Activated naive CD4-positive, alpha-beta T cell treated with anti-CD3 and anti-CD28 coated beads for 36 hours (primary cell): ENCODE results near the gene ST6GALNAC3. TPM values are rescaled to one million over a fixed set of nuclear protein-coding genes. Genes with fewer than 3 reads are reported as not detected.
"Not testable (repeated sequence)": the region's sequence is repeated elsewhere in the genome, so short reads cannot be mapped to it uniquely, and the experiment has no call there.

ENCODE experiments used
- CTCF ChIA-PET: fragments of 350-600 bp; sonication (Branson Sonifier 250); formaldehyde crosslinking; loops from one replicate; lab custom pipeline; 2021; ENCODE audit warnings: antibody characterized with exemption; lab: Charles Lee
- DNase-seq: peaks from one replicate; pipeline ENCODE4 v3.0.0-alpha.2; 2020
- H3K27ac Mint-ChIP-seq: one replicate; pipeline ENCODE4 v1.8.0; 2021; ENCODE audit warnings: mild to moderate bottlenecking, mixed read lengths
- H3K27me3 Mint-ChIP-seq: one replicate; pipeline ENCODE4 v1.8.0; 2021; ENCODE audit warnings: low read depth, mixed read lengths
- H3K36me3 Mint-ChIP-seq: one replicate; pipeline ENCODE4 v1.8.0; 2021; ENCODE audit warnings: low read depth, mixed read lengths
- H3K4me1 Mint-ChIP-seq: one replicate; pipeline ENCODE4 v1.8.0; 2021; ENCODE audit warnings: low read depth, mixed read lengths
- H3K4me3 Mint-ChIP-seq: one replicate; pipeline ENCODE4 v1.8.0; 2021; ENCODE audit warnings: mild to moderate bottlenecking, moderate library complexity, mixed read lengths
- H3K9me3 Mint-ChIP-seq: one replicate; pipeline ENCODE4 v1.8.0; 2021; ENCODE audit warnings: mixed read lengths
- intact Hi-C: fragments of 100-400 bp; cut with micrococcal nuclease; formaldehyde crosslinking; loops from one replicate; pipeline ENCODE4 v1.15.1; 2023
- total RNA-seq, 2 experiments: library from RNA; stranded (reverse); gene quantifications; one replicate each; pipeline ENCODE4 v1.2.3, GENCODE V29; 2021

The ST6GALNAC3 gene
- total RNA-seq, 2 experiments from 2014 or later: 2.5 to 2.8 TPM

DNA sequence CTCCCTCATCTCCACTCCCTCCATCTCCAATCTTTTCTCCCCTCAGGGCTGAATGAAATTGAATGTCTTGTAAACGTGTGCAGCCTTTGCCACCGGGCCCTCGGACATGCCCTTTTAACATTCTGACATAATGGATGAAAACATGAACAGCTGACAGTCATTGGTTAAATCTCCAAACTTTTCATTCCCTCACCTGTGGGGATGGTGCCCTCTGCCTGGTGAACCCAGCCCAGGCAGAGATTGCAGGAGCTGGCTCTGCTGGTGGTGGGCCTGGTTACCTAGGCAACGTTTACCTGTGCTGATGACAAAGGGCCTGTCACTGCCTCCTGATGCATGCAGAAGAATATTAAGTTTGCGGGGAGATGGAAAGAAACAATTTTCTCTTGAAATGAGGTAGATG lies 21.3 kb downstream of the ST6GALNAC3 start:
- no peaks in the 10 kb centered on the region for H3K4me1 Mint-ChIP-seq

DNA sequence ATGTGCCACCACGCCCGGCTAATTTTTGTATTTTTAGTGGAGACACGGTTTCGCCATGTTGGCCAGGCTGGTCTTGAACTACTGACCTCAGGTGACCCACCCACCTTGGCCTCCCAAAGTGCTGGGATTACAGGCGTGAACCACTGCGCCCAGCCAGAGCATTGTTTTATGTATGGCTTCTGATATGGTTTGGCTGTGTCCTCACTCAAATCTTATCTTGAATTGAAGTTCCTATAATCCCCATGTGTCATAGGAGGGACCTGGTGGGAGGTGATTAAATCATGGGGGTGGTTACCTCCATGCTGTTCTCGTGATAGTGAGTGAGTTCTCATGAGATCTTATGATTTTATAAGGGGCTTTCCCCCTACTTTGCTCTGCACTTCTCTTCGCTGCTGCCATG lies 22.5 kb downstream of the ST6GALNAC3 start:
- CTCF ChIA-PET: interaction anchor here (0.7 kb wide), 1 partner anchor 45 kb away, joined by 4 read pairs; no protein-coding TSS in a partner anchor
- H3K4me3 Mint-ChIP-seq, DNase-seq, H3K4me1 Mint-ChIP-seq, H3K36me3 Mint-ChIP-seq, intact Hi-C loops, H3K27ac Mint-ChIP-seq, H3K9me3 Mint-ChIP-seq, H3K27me3 Mint-ChIP-seq: not testable (repeated sequence)

More for the DNA sequence above, 21.3 kb downstream of the ST6GALNAC3 start:
- H3K27me3 Mint-ChIP-seq: no peaks in the 10 kb centered on the region
- no peaks in the 10 kb centered on the region for H3K36me3 Mint-ChIP-seq
- peaks cover 3% of the 10 kb centered on the region for H3K9me3 Mint-ChIP-seq
- no peak overlapping the region for H3K27ac Mint-ChIP-seq
- H3K4me3 Mint-ChIP-seq: no peak overlapping the region
- intact Hi-C loops: no loop called here
- CTCF ChIA-PET: no interaction called here
- no peak for DNase-seq

DNA sequence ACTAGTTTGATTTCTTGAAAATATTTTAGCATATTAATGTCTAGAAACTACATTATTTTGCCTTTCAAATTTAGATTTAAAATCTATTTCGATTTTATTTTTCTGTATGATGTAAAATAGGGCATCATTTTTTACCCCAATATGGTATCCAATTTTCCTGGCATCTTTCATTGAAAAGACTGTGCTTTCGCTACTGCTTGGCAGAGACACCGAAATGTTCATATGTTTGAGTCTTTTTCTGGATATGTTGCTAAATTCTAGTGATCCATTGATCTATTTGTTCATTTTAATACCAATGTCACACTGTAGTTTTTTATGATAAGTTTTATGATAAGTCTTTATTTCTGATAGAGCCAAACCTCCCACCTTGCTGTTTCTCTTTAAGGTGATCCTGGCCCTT lies 24.3 kb downstream of the ST6GALNAC3 start:
- intact Hi-C loops: no loop called here
- CTCF ChIA-PET: interaction anchor here (0.6 kb wide), 1 partner anchor 952 kb away, joined by 3 read pairs; no protein-coding TSS in a partner anchor
- Mint-ChIP-seq H3K9me3 (peaks cover 3% of the 10 kb centered on the region), H3K36me3 (no peaks in the 10 kb centered on the region), H3K4me1 (peaks cover 12% of the 10 kb centered on the region), H3K27me3 (no peaks in the 10 kb centered on the region), H3K4me3 (no peak overlapping the region), H3K27ac (no peak overlapping the region)
- no peak for DNase-seq

DNA sequence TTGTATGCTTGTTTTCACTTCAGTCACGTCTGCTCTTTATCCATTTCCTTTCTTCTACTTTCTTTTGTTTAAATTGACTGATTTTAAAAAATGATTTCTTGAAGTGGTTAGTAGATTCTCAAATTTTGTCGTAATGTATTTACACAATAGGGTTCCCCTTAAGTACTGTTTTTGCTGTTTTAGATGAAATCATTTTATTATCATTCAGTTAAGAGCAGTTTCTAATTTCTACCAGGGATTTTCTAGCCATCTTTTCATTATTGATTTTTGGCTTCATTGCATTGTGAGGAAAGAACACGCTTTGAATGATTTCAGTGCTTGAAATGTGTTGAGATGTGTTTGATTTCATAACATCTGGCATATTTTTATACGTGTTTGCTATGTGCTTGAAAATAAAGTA lies 27.0 kb downstream of the ST6GALNAC3 start:
- no peak overlapping the region for H3K27ac Mint-ChIP-seq
- H3K9me3 Mint-ChIP-seq: peaks cover 3% of the 10 kb centered on the region
- no peak for DNase-seq
- peaks cover 24% of the 10 kb centered on the region for H3K4me1 Mint-ChIP-seq
- CTCF ChIA-PET: interaction anchor here (1.2 kb wide), 1 partner anchor 38 kb away, joined by 4 read pairs; no protein-coding TSS in a partner anchor
- peaks cover 2% of the 10 kb centered on the region for H3K27me3 Mint-ChIP-seq
- H3K4me3 Mint-ChIP-seq: no peak overlapping the region
- peaks cover 2% of the 10 kb centered on the region for H3K36me3 Mint-ChIP-seq
- intact Hi-C loops: no loop called here

DNA sequence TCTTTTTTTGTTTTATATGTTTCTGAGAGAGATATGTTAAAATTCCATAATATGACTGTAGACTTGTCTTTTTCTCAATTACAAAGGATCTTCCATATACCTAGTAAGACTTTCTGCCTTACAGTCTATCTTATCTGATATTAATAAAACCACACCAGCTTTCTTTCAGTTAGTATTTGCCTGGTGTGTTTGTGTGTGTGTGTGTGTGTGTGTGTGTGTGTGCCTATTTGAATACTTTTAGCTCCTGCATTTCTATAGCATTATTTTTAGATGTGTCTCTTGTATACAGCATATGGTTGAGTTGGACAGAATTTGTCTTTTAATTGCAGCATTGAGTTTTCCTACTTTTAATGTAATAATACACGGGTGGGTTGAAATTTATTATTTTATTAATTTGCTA lies 27.5 kb downstream of the ST6GALNAC3 start:
- CTCF ChIA-PET: no interaction called here
- H3K9me3 Mint-ChIP-seq: peaks cover 3% of the 10 kb centered on the region
- no peak for DNase-seq
- H3K27me3 Mint-ChIP-seq: peaks cover 2% of the 10 kb centered on the region
- peaks cover 2% of the 10 kb centered on the region for H3K36me3 Mint-ChIP-seq
- intact Hi-C loops: no loop called here
- H3K4me3 Mint-ChIP-seq: no peak overlapping the region
- peaks cover 24% of the 10 kb centered on the region for H3K4me1 Mint-ChIP-seq
- no peak overlapping the region for H3K27ac Mint-ChIP-seq

DNA sequence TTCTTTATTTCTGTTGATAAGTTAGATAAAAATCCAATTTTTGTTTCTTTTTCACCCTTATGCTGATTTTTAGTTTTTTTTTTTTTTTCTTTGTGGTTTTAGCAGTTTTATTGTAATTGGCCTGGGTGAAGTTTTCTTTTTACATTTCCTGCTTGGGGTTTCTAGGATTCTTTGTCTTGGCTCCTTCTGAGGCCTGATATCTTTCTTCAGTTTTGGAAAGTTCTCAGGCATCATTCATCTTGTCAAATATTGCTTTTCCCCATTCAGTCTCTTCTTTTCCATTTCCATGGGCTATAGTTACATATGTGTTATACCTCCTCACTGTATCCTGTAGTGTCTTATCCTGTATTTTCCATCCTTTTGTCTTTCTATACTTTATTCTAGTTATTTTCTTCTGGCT lies 28.5 kb downstream of the ST6GALNAC3 start:
- no peak overlapping the region for H3K4me3 Mint-ChIP-seq
- no peak for DNase-seq
- intact Hi-C loops: no loop called here
- H3K27ac Mint-ChIP-seq: no peak overlapping the region
- peaks cover 2% of the 10 kb centered on the region for H3K36me3 Mint-ChIP-seq
- CTCF ChIA-PET: no interaction called here
- H3K27me3 Mint-ChIP-seq: peaks cover 2% of the 10 kb centered on the region
- H3K4me1 Mint-ChIP-seq: peaks cover 24% of the 10 kb centered on the region
- no peaks in the 10 kb centered on the region for H3K9me3 Mint-ChIP-seq

DNA sequence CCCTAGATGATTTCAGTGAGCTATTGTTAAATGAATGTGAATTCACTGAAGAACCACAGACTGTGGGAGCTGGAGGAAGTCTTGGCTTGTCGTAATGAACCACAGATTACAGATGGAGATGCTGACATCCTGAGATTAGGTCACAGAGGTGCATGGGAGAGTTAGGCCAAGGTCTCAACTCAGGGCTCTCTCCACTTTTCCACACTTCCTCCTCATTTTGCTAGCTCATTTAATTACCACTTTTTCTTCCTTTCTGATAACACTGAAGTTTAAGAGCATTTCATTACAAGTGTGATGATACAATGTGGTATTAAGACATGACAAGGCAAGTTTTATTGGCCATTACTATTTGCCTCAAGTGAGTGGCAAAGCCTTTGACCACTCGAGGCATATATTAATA lies 30.8 kb downstream of the ST6GALNAC3 start:
- H3K9me3 Mint-ChIP-seq: no peaks in the 10 kb centered on the region
- peaks cover 24% of the 10 kb centered on the region for H3K4me1 Mint-ChIP-seq
- DNase-seq: no peak
- intact Hi-C loops: no loop called here
- H3K27me3 Mint-ChIP-seq: peaks cover 2% of the 10 kb centered on the region
- H3K4me3 Mint-ChIP-seq: no peak overlapping the region
- peaks cover 2% of the 10 kb centered on the region for H3K36me3 Mint-ChIP-seq
- no peak overlapping the region for H3K27ac Mint-ChIP-seq
- CTCF ChIA-PET: interaction anchor here (0.7 kb wide), 1 partner anchor 766 kb away, joined by 3 read pairs; no protein-coding TSS in a partner anchor

DNA sequence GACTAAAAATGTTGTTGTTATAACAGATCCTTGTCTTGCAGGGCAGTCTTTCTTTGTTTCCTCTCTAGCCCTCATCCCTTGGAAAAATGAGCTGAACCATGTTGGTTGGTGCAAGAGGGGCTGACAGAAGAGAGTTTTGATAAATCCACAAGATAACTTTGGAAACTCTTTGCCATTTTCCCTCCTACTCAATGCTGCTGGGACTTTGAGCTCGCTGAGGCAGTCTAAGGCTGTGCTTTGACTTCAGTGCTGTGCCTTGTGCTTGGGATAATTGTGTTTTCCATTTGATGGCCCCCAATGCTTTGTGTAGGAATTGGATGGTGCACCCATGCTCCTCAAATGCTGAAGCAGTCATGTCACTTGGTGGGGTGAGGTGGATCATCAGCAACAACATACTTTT lies 31.7 kb downstream of the ST6GALNAC3 start:
- H3K36me3 Mint-ChIP-seq: peaks cover 2% of the 10 kb centered on the region
- no peak for DNase-seq
- peaks cover 24% of the 10 kb centered on the region for H3K4me1 Mint-ChIP-seq
- intact Hi-C loops: no loop called here
- H3K27ac Mint-ChIP-seq: no peak overlapping the region
- H3K4me3 Mint-ChIP-seq: no peak overlapping the region
- CTCF ChIA-PET: interaction anchor here (0.7 kb wide), 1 partner anchor 765 kb away, joined by 3 read pairs; no protein-coding TSS in a partner anchor
- peaks cover 2% of the 10 kb centered on the region for H3K27me3 Mint-ChIP-seq
- H3K9me3 Mint-ChIP-seq: no peaks in the 10 kb centered on the region

DNA sequence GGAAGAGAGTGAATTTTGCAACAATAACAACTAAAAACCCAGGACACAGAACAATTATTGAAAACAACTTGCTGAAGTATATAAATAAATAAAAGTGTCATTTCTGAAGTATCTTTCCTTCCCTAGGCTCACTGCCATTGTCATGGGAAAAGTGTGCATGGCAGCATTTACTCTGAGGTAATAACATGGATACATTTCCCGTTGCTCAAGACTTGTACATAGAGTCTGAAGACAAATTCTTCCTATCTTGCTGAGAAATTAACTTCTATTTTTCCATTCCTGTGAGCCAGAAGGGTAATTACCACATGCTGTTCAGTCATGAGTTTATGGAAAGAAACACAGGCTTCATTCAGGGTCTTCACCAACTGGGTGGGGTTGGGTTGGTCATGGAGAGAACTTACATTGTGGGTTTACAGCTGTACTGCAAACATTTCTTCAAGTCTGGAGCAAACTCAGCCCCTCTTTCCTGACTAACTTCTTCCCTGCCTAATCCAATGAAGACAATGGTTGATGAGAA lies 32.2 kb downstream of the ST6GALNAC3 start:
- H3K27me3 Mint-ChIP-seq: peaks cover 2% of the 10 kb centered on the region
- H3K27ac Mint-ChIP-seq: no peak overlapping the region
- peaks cover 21% of the 10 kb centered on the region for H3K4me1 Mint-ChIP-seq
- no peaks in the 10 kb centered on the region for H3K9me3 Mint-ChIP-seq
- CTCF ChIA-PET: no interaction called here
- no peak for DNase-seq
- no peak overlapping the region for H3K4me3 Mint-ChIP-seq
- intact Hi-C loops: no loop called here
- H3K36me3 Mint-ChIP-seq: peaks cover 2% of the 10 kb centered on the region

DNA sequence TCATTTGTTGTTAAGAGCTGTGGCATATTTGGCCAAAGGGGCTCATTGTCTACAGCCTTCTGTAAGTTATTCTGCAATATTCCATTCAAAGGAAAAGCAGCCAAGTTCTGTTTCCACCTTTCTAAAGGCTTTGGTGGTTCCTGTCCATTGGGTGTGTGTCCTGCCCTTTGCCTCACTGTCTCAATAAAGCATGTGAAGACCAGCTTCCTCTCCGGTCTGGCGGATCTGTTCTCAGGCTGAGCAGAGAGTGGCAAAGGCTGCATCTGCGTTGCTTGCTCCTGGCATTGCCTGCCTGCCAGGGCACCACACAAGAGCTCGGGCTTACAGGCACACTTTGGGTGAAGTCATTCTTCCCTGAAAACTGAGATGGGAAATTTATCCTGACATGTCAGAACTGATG lies 34.9 kb downstream of the ST6GALNAC3 start:
- H3K9me3 Mint-ChIP-seq: no peaks in the 10 kb centered on the region
- no peak for DNase-seq
- peaks cover 10% of the 10 kb centered on the region for H3K4me1 Mint-ChIP-seq
- H3K27me3 Mint-ChIP-seq: peaks cover 2% of the 10 kb centered on the region
- H3K4me3 Mint-ChIP-seq: no peak overlapping the region
- H3K27ac Mint-ChIP-seq: no peak overlapping the region
- peaks cover 2% of the 10 kb centered on the region for H3K36me3 Mint-ChIP-seq
- CTCF ChIA-PET: no interaction called here
- intact Hi-C loops: no loop called here

DNA sequence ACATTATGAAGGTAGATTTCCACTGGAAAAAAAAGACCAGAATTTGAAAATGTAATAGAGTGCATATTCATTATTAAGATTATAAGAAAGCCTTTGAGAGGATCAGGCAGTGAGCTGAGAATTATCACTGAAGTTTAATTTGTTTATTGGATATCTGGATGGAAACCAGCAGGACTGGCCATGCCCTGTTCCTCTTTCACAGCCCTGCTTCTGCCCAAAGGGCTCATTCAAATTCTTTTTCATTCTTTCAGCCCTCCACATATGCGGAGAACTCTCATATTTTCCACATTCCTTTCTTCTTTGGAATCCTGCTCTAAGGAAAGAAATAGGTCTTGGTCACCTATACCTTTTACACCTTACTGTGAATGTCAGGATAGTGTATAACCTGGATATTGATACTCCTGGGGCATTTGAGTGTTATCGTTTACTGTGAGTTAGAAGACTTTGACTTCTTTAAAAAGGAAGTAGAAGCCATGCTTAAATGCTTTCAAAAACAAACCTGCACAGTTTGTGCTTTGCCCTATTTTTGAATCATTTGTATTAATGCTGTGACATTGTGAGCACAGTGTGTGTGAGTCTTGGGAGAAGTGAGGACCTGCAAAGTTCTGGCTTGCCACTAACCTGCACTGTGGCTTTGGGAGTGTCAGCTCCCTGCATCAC lies 35.5 kb downstream of the ST6GALNAC3 start:
- intact Hi-C loops: no loop called here
- Mint-ChIP-seq H3K4me3 (no peak overlapping the region), H3K9me3 (no peaks in the 10 kb centered on the region), H3K27me3 (no peaks in the 10 kb centered on the region), H3K36me3 (peaks cover 2% of the 10 kb centered on the region), H3K4me1 (peaks cover 7% of the 10 kb centered on the region), H3K27ac (no peak overlapping the region)
- DNase-seq: no peak
- CTCF ChIA-PET: no interaction called here

DNA sequence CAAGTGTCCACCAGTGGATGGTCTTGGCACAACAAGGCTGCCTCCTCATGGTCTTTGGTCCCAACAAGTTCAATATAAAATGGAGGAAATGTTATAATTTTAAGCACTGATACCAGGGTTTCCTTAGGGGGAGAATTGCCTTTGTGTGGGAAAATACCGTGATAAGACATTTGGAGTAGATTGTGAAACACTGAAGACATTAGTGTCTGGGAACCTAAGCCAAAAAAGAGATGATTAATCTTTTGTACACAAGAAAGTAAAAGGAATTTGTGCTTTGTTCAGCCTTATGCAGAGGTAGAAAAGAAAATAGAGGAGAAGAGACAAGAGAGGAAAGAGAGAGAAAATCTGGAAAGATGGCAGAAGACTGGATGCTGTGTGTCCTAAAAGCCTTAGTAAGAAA lies 36.1 kb downstream of the ST6GALNAC3 start:
- H3K27me3 Mint-ChIP-seq: no peaks in the 10 kb centered on the region
- no peak overlapping the region for H3K4me3 Mint-ChIP-seq
- peaks cover 3% of the 10 kb centered on the region for H3K4me1 Mint-ChIP-seq
- no peak for DNase-seq
- intact Hi-C loops: no loop called here
- no peaks in the 10 kb centered on the region for H3K9me3 Mint-ChIP-seq
- CTCF ChIA-PET: no interaction called here
- H3K27ac Mint-ChIP-seq: no peak overlapping the region
- peaks cover 2% of the 10 kb centered on the region for H3K36me3 Mint-ChIP-seq

DNA sequence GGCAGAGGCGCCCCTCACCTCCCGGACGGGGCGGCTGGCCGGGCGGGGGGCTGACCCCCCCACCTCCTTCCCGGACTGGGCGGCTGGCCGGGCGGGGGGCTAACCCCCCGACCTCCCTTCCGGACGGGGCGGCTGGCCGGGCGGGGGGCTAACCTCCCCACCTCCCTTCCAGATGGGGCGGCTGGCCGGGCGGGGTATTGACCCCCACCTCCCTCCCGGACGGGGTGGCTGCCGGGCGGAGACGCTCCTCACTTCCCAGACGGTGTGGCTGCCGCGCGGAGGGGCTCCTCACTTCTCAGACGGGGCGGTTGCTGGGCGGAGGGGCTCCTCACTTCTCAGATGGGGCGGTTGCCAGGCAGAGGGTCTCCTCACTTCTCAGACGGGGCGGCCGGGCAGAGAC lies 37.8 kb downstream of the ST6GALNAC3 start:
- H3K36me3 Mint-ChIP-seq, DNase-seq, H3K9me3 Mint-ChIP-seq, H3K27ac Mint-ChIP-seq, H3K4me1 Mint-ChIP-seq, H3K4me3 Mint-ChIP-seq, CTCF ChIA-PET, intact Hi-C loops, H3K27me3 Mint-ChIP-seq: not testable (repeated sequence)
